K562 (cell line): ENCODE results near the gene UNC5B. TPM values are rescaled to one million over a fixed set of nuclear protein-coding genes. Genes with fewer than 3 reads are reported as not detected.

Experiments used
- ATAC-seq: fragments of 200-7000 bp; cut with Tn5 transposase; 3 replicates; pipeline ENCODE4 v1.9.1; 2020; ENCODE audit warnings: moderate library complexity
- BruUV-seq: library from RNA; stranded (reverse); fragments of 400-500 nt; replicated peaks from 2 replicates; lab custom pipeline; 2021; lab: Mats Ljungman, UMichigan
- CTCF ChIA-PET: fragments of 300-600 bp; formaldehyde crosslinking; extraction: SDS; loops from one replicate; lab custom pipeline; 2021; ENCODE audit warnings: low intra/inter-chr PET ratio; lab: Yijun Ruan, JAX
- POLR2A ChIA-PET: fragments of 300-600, 350-650 bp; sonication (Branson Sonifier 250); formaldehyde crosslinking; extraction: SDS; loops from one replicate; lab custom pipeline; 2021; ENCODE audit warnings: antibody characterized with exemption, inconsistent platforms; lab: Yijun Ruan, JAX
- DNase-seq, 4 experiments: peaks; one replicate each; pipeline versions ENCODE4 v3.0.0 to v3.0.0-alpha.2; 2011 to 2018; ENCODE audit warnings: low spot score in 3 of 4, mixed read lengths in 3 of 4; ENCODE audit errors: extremely low read depth in 1 of 4
- FAIRE-seq: peaks from 2 replicates; lab custom pipeline; 2011; peaks lifted over from hg19 to GRCh38; lab: Jason Lieb, UNC
- H2AFZ ChIP-seq: 2 replicates; pipeline ENCODE4 v1.6.0; 2011; ENCODE audit warnings: low read depth, low read length, control low read depth, inconsistent platforms
- H3K27ac ChIP-seq: fragments of 200-600 bp; 3 replicates; pipeline ENCODE4 v1.8.0; 2011; ENCODE audit warnings: low read depth, mild to moderate bottlenecking, control low read depth, inconsistent platforms, low read length, moderate library complexity, mixed read lengths; ENCODE audit errors: extremely low read depth
- H3K27me3 ChIP-seq, 2 experiments: fragments of 300-600 bp in 1 of 2; 2 replicates in 1 of 2; 3 replicates in 1 of 2; pipeline versions ENCODE4 v1.6.0 to v1.8.0; 2011; ENCODE audit warnings: inconsistent platforms in 2 of 2, low read length in 2 of 2, mild to moderate bottlenecking in 1 of 2, mixed read lengths in 1 of 2, moderate library complexity in 1 of 2; ENCODE audit not compliant: control insufficient read depth in 2 of 2, insufficient read depth in 2 of 2
- H3K36me3 ChIP-seq: fragments of 300-600 bp; 3 replicates; pipeline ENCODE4 v1.8.0; 2011; ENCODE audit warnings: mild to moderate bottlenecking, low read length, inconsistent platforms; ENCODE audit not compliant: control insufficient read depth, insufficient read depth
- H3K4me1 ChIP-seq, 2 experiments: fragments of 200-600 bp in 1 of 2; replicated peaks in 1 of 2; 2 replicates in 1 of 2; 3 replicates in 1 of 2; pipeline versions ENCODE4 v1.5.1 to v1.8.0; 2011; ENCODE audit warnings: inconsistent platforms in 2 of 2, low read length in 2 of 2, mild to moderate bottlenecking in 1 of 2, mixed read lengths in 1 of 2, moderate library complexity in 1 of 2; ENCODE audit not compliant: control insufficient read depth in 2 of 2, insufficient read depth in 2 of 2
- H3K4me2 ChIP-seq: 2 replicates; pipeline ENCODE4 v1.6.1; 2011; ENCODE audit warnings: low read length, control low read depth, inconsistent platforms, mixed read lengths; ENCODE audit not compliant: insufficient read depth
- H3K4me3 ChIP-seq: fragments of 200-600 bp; sonication (generic), shearing (Covaris generic); 2 replicates; pipeline ENCODE4 v1.5.1; 2016; ENCODE audit warnings: control low read depth, inconsistent platforms
- H3K79me2 ChIP-seq: fragments of 200-600 bp; 3 replicates; pipeline ENCODE4 v1.8.0; 2011; ENCODE audit warnings: low read length, inconsistent platforms; ENCODE audit not compliant: control insufficient read depth, insufficient read depth
- H3K9ac ChIP-seq, 2 experiments: 2 replicates each; pipeline versions ENCODE4 v1.6.0 to v1.6.1; 2011; ENCODE audit warnings: low read depth in 2 of 2, low read length in 2 of 2, control low read depth in 1 of 2, inconsistent platforms in 1 of 2, mild to moderate bottlenecking in 1 of 2, mixed read lengths in 1 of 2; ENCODE audit not compliant: insufficient read depth in 1 of 2
- H3K9me1 ChIP-seq: one replicate; pipeline ENCODE4 v1.6.0; 2011; ENCODE audit warnings: inconsistent platforms, mild to moderate bottlenecking, low read length, moderate library complexity; ENCODE audit not compliant: control insufficient read depth, insufficient read depth
- H3K9me3 ChIP-seq: replicated peaks from 2 replicates; pipeline ENCODE4 v1.5.1; 2011; ENCODE audit warnings: low read depth, low read length, inconsistent platforms; ENCODE audit not compliant: control insufficient read depth, insufficient read depth
- H4K20me1 ChIP-seq: replicated peaks from 2 replicates; pipeline ENCODE4 v1.6.1; 2011; ENCODE audit warnings: low read length, inconsistent platforms, mixed read lengths; ENCODE audit not compliant: control insufficient read depth, insufficient read depth
- BRD4 ChIP-seq: fragments of 200-600 bp; sonication (generic); IDR thresholded peaks from 2 replicates; pipeline ENCODE4 v1.6.1; 2017; ENCODE audit warnings: inconsistent platforms
- CBX8 ChIP-seq: fragments of 200-600 bp; sonication (generic); IDR thresholded peaks from 2 replicates; pipeline ENCODE4 v1.6.1; 2012; ENCODE audit warnings: borderline replicate concordance, mixed run types, low read depth, mild to moderate bottlenecking, moderate library complexity, mixed read lengths, low read length, control low read depth, inconsistent platforms; ENCODE audit not compliant: poor library complexity, severe bottlenecking; ENCODE audit errors: extremely low read depth
- CHD1 ChIP-seq: fragments of 200-600 bp; sonication (generic); IDR thresholded peaks from one replicate; pipeline ENCODE4 v1.6.1; 2012; ENCODE audit warnings: mild to moderate bottlenecking, moderate library complexity, low read length, inconsistent platforms
- CTCFL ChIP-seq: IDR thresholded peaks from 2 replicates; pipeline ENCODE4 v1.6.1; 2011; ENCODE audit warnings: borderline replicate concordance, low read depth, mild to moderate bottlenecking, moderate library complexity, low read length; ENCODE audit not compliant: insufficient read depth, poor library complexity, severe bottlenecking
- EGR1 ChIP-seq: fragments of 450-650 bp; conservative IDR thresholded peaks from 2 replicates; pipeline ENCODE4 v1.6.1; 2017; ENCODE audit warnings: mild to moderate bottlenecking
- EP400 ChIP-seq: fragments of 450-650 bp; IDR thresholded peaks from 2 replicates; pipeline ENCODE4 v1.6.1; 2017; ENCODE audit warnings: antibody characterized with exemption, mild to moderate bottlenecking, moderate library complexity
- FOXA3 ChIP-seq, 2 experiments: fragments of 450-650 bp in 1 of 2; sonication (generic) in 1 of 2; formaldehyde crosslinking; IDR thresholded peaks in 1 of 2; conservative IDR thresholded peaks in 1 of 2; 2 replicates each; pipeline versions ENCODE4 v1.4.0 to v1.8.0; 2020 to 2022; ENCODE audit warnings: mild to moderate bottlenecking in 2 of 2, missing genetic modification reagents in 1 of 2
- HBP1 ChIP-seq: fragments of 450-650 bp; formaldehyde crosslinking; IDR thresholded peaks from 2 replicates; pipeline ENCODE4 v1.4.0; 2022; ENCODE audit warnings: missing genetic modification characterization
- HDAC3 ChIP-seq: fragments of 450-650 bp; IDR thresholded peaks from 2 replicates; pipeline ENCODE4 v1.6.1; 2018; ENCODE audit warnings: borderline replicate concordance, mild to moderate bottlenecking, moderate library complexity; ENCODE audit not compliant: partially characterized antibody
- KHSRP ChIP-seq: fragments of 450-650 bp; IDR thresholded peaks from 2 replicates; pipeline ENCODE4 v1.6.1; 2017
- MECOM ChIP-seq: fragments of 250-450 bp; sonication (Bioruptor Pico); IDR thresholded peaks from 2 replicates; pipeline ENCODE4 v1.8.0; 2022; ENCODE audit warnings: inconsistent platforms
- MED1 ChIP-seq: sonication (generic); formaldehyde crosslinking; IDR thresholded peaks from 2 replicates; pipeline ENCODE4 v1.8.1; 2023; ENCODE audit warnings: missing genetic modification reagents, borderline replicate concordance
- NBN ChIP-seq: fragments of 450-650 bp; IDR thresholded peaks from 2 replicates; pipeline ENCODE4 v1.6.1; 2016; ENCODE audit warnings: low read depth, mild to moderate bottlenecking
- NFE2 ChIP-seq: IDR thresholded peaks from 2 replicates; pipeline ENCODE4 v1.6.1; 2014; ENCODE audit warnings: antibody characterized with exemption, low read depth
- SMARCC2 ChIP-seq: fragments of 450-650 bp; IDR thresholded peaks from 2 replicates; pipeline ENCODE4 v1.6.1; 2017; ENCODE audit warnings: antibody characterized with exemption, moderate library complexity, mild to moderate bottlenecking, low read depth
- SP2 ChIP-seq: IDR thresholded peaks from 2 replicates; pipeline ENCODE4 v1.6.1; 2011; ENCODE audit warnings: mild to moderate bottlenecking, low read depth, low read length, moderate library complexity; ENCODE audit not compliant: poor library complexity, severe bottlenecking; ENCODE audit errors: extremely low read depth
- TCFL5 ChIP-seq: fragments of 250-450 bp; sonication (Bioruptor Pico); conservative IDR thresholded peaks from 2 replicates; pipeline ENCODE4 v1.6.1; 2021; ENCODE audit warnings: mild to moderate bottlenecking, moderate library complexity, matching md5 sums
- ZNF316 ChIP-seq: fragments of 450-650 bp; IDR thresholded peaks from 2 replicates; pipeline ENCODE4 v1.6.1; 2016
- ZNF696 ChIP-seq: fragments of 250-450 bp; sonication (Bioruptor Pico); conservative IDR thresholded peaks from 2 replicates; pipeline ENCODE4 v1.4.0; 2020; ENCODE audit warnings: mild to moderate bottlenecking, moderate library complexity
- ZNF717 ChIP-seq: fragments of 250-450 bp; sonication (Bioruptor Pico); IDR thresholded peaks from 2 replicates; pipeline ENCODE4 v1.5.0; 2021
- WGBS: fragments of 100-300 bp; shearing (Covaris generic); methylation state at CpG from one replicate; pipeline ENCODE4 v1.1.6; 2016; ENCODE audit warnings: low coverage, mixed read lengths; ENCODE audit not compliant: insufficient coverage; ENCODE audit errors: missing lambda C conversion rate; 5-methylcytosine and 5-hydroxymethylcytosine counted together
- in situ Hi-C: fragments of 300-500 bp; cut with MboI; formaldehyde crosslinking; loops from 4 replicates; pipeline ENCODE4 v1.15.0; 2018; ENCODE audit warnings: inconsistent platforms, mixed read lengths
- intact Hi-C: fragments of 100-400 bp; cut with micrococcal nuclease; formaldehyde crosslinking; loops from 2 replicates; pipeline ENCODE4 v1.14.2; 2022
- polyA plus RNA-seq, 8 experiments: library from polyadenylated mRNA; depleted of rRNA in 4 of 8; stranded (reverse) in 5 of 8; unstranded in 3 of 8; fragments of >200 nt; fragmentation: Nextera tagmentation in 2 of 8; fragmentation: Illumina TruSeq in 1 of 8; extraction: Ambion mirVana in 2 of 8; extraction: Trizol in 1 of 8; gene quantifications; 2 replicates each; pipeline versions ENCODE4 v1.2.1 to v1.2.3, GENCODE V29; 2011 to 2014; ENCODE audit warnings: inconsistent platforms in 1 of 8, missing spikeins in 1 of 8
- total RNA-seq, 7 experiments: library from RNA; depleted of rRNA in 6 of 7; stranded (reverse); fragments of >200 nt in 6 of 7; fragmentation: Illumina TruSeq in 2 of 7; extraction: Trizol in 2 of 7; gene quantifications; 2 replicates each; pipeline versions ENCODE4 v1.2.1 to v1.2.3, GENCODE V29; 2011 to 2021; ENCODE audit warnings: low replicate concordance in 1 of 7

The UNC5B gene
- total and polyA plus RNA-seq, 9 of the 15 experiments (the other 6 are each of a cell fraction or from before 2014, with no cell fraction given) = 0.10 to 8.4 (median 2.1) TPM

- Histone ChIP-seq H3K27me3 (no peaks in the 10 kb centered on the region), H3K4me2 (no peak overlapping the region), H3K4me3 (no peak overlapping the region), H2AFZ (no peak overlapping the region), H3K27ac (no peak overlapping the region), H3K4me1 (peaks cover 28 to 39% of the 10 kb centered on the region in 2 experiments), H3K36me3 (no peaks in the 10 kb centered on the region), H3K9me1 (no peaks in the 10 kb centered on the region), H3K9me3 (no peaks in the 10 kb centered on the region), H4K20me1 (peaks cover 11% of the 10 kb centered on the region; the same call in 1 of the 2 replicates), H3K9ac (peak overlapping the region in 1 of 2 experiments; percentile 73; a peak in 1 of 4 replicates), H3K79me2 (no peaks in the 10 kb centered on the region)
- ATAC-seq (peak; percentile 29; the same call in 2 of the 3 replicates), DNase-seq (peak in 3 of 4 experiments; percentile 30 to 54 (median 54)), FAIRE-seq (no peak)
- intact Hi-C loops (no loop called here), in situ Hi-C loops (no loop called here)
- CTCF ChIA-PET = no interaction called here
- BruUV-seq = no TSS peak
- WGBS = 74% methylated on average over 10 of the region's 10 CpGs
- POLR2A ChIA-PET = interaction anchor here (0.5 to 3.1 kb wide), 9 partner anchors 8 to 1533 kb away, joined by 3 to 18 read pairs (median 4); partner anchors contain the start of gene SLC29A3
- TF ChIP-seq MECOM (CRISPR knock-in tag) (no peak), EP400 (no peak), KHSRP (no peak), EGR1 (no peak), BRD4 (no peak), ZNF696 (CRISPR knock-in tag) (no peak), ZNF717 (CRISPR knock-in tag) (no peak), TCFL5 (CRISPR knock-in tag) (no peak), ZNF316 (peak; percentile 80), CBX8 (no peak), NFE2 (peak; percentile 79), CTCFL (no peak), MED1 (CRISPR knock-in tag) (no peak), SP2 (no peak), HBP1 (CRISPR knock-in tag) (no peak), HDAC3 (no peak), FOXA3 (CRISPR knock-in tag; conservative IDR thresholded peaks at IDR 0.05 in 1 of 2, IDR thresholded peaks at IDR 0.05 in 1 of 2) (peak in 1 of 2 experiments; percentile 52; a peak in 2 of 4 replicates), CHD1 (no peak), NBN (no peak), SMARCC2 (no peak)
Observed at GRCh38 chr10:71339796-71340589, 127.6 kb downstream of the UNC5B start.
